ENCODE measurements around the gene PTCSC3.
"Not testable (repeated sequence)": the region's sequence is repeated elsewhere in the genome, so short reads cannot be mapped to it uniquely, and the experiment has no call there.

Gene PTCSC3

DNA sequence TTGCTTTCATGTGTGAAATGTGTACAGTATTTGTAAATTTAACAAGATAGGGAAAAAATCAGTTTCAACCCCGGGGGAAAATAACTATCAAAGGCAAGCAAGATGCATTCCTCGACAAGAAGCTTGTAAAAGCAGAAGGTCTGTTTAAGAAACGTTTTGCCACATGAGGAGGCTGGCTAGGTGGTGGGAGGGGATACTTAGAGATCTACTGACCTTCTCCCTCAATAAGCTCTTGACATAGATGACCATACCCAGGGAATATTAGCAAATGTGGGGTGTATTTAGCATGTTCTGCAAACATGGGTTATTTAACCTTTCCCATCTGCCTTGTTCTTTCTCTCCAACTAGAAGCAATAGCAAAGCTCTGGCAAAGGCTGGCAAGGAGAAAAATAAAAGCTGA, 4.9 kb downstream of the PTCSC3 start:
- no peak for DNase-seq

GRCh38 chr14:36167431-36167830, 9.1 kb downstream of the PTCSC3 start:
- no peak for DNase-seq

DNA sequence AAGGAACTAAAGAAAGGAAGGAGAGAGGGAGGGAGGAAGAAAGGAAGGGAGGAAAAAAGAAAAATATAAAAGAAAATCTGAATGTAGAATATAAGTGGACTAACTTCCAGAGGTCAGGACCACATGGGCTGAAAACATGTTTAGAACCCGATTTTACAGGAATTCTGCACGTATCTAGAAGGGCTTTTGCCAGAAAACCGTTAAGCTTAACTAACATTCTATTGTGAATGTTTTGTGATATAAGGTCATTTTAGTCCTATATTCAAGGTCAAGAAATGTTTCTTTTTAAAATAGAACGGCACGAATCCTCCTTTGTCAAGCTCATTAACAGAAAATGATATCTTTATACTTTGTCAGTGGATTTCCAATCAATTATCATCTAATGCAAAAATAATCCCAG, 13.1 kb downstream of the PTCSC3 start:
- DNase-seq: no peak

GRCh38 chr14:36162267-36162666, 14.3 kb downstream of the PTCSC3 start:
- no peak for DNase-seq

- DNase-seq: no peak
Measured at GRCh38 chr14:36161776-36162175, 14.7 kb downstream of the PTCSC3 start.

DNA sequence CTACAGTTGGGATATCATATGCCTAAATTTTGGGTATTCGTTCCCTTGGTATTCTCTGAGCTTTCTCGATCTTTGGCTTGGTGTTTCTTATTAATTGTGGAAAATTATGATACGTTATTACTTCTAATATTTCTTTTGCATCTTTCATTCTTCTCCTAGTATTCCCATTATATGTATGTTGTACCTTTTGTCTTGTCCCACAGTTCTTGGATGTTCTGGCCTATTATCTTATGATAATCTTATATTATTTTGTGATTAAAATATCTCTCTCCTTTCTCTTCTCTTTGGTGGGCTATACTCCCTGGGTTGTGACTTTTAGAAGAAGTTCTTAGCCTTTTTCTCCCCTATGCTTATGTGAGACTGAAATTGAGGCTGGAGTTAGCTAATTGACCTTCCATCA, 25.2 kb downstream of the PTCSC3 start:
- no peak for DNase-seq

GRCh38 chr14:36134038-36134437, 42.5 kb downstream of the PTCSC3 start:
- DNase-seq: no peak

DNA sequence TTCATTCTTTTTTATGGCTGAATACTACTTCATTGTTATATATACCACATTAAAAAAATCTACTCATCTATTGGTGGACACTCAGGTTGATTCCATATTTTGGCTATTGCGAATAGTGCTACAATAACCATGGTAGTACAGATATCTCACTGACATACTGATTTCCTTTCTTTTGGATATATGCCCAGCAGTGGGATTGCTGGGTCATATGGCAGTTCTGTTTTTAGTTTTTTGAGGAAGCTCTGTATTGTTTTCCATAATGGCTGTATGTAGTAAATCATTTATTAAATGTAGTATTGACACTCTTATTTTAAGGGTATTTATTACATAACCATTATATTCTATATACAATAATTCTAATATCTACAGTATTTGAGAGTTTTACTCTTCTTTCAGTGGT, 43.7 kb downstream of the PTCSC3 start:
- no peak for DNase-seq

DNA sequence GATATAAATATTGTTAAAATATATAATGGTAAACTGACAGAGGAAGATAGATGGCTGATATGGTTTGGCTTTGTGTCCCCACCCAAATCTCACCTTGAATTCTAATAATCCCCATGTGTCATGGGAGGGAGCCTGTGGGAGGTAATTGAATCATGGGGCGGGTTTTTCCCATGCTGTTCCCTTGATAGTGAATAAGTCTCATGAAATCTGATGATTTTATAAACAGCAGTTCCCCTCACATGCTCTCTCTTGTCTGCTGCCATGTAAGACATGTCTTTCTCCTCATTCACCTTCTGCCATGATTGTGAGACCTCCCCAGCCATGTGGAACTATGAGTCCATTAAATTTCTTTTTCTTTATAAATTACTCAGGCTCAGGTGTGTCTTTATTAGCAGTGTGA, 46.3 kb downstream of the PTCSC3 start:
- no peak for DNase-seq

- DNase-seq: no peak
Measured at GRCh38 chr14:36129181-36129580, 47.3 kb downstream of the PTCSC3 start.

DNA sequence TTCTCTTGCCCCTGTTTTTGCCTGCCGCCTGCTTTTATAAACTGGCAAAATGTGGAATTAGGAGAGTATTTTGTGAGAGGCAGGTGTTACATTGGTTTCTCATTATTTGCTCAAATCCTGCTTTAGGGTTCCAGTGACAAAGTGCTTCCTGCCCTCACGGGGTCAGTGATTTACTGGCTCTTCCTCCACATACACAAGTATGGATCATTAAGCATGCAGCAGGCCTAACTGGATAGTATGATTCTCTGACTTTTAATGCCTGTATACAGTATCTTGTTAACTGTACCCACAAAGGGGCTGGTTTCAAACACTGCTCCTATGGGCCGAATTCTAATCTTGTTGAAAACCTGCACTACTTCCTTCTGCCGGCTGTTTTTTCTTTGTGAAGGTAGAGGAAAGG, 63.2 kb downstream of the PTCSC3 start:
- DNase-seq: no peak

GRCh38 chr14:36111822-36112583, 64.5 kb downstream of the PTCSC3 start:
- no peak for DNase-seq

DNA sequence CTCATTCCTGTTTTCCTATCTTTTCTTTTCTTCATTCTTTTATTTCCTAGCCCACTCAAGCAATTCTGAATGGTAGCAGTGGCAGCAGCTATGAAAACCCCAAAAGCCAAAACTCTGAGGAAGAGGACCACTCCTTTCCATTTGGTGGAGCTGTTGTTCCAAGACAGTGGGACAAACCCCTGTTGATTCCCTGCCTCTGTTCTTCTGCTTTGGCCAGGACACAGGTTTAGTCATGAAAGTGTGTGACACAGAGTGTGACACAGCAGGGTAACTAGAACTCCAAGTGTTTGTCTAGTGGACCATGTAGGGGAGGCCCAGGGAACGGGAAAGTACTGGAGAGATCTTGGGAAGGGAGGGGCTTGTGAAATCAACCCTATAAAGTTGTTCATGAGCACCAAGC, 71.1 kb downstream of the PTCSC3 start:
- no peak for DNase-seq

GRCh38 chr14:36104258-36104657, 72.3 kb downstream of the PTCSC3 start:
- not testable (repeated sequence) for DNase-seq

GRCh38 chr14:36099619-36100018, 76.9 kb downstream of the PTCSC3 start:
- DNase-seq: no peak

- no peak for DNase-seq
Measured at GRCh38 chr14:36097356-36097755, 79.2 kb downstream of the PTCSC3 start.

- no peak for DNase-seq
Measured at GRCh38 chr14:36096090-36096489, 80.4 kb downstream of the PTCSC3 start.

DNA sequence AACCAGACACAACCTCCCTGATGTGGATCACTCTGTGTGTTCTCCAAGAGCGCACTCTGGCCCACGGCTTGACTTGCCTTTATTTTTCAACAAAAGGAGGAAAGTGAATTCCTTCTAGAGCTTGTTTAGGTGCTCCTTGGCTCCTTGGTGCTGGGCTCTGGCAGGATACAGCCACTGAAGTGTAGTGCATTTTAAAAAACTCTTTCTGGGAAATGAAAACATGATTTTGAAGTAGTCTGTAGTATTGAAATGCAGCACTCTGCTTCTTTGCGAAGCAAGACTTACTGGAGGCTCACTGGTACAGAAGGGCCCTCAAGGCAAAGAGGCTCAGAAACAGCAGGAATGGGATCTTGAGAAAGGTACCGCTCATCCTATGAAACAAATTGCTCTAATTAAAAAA, 81.6 kb downstream of the PTCSC3 start:
- DNase-seq: no peak

GRCh38 chr14:36091096-36091495, 85.4 kb downstream of the PTCSC3 start:
- DNase-seq: no peak

DNA sequence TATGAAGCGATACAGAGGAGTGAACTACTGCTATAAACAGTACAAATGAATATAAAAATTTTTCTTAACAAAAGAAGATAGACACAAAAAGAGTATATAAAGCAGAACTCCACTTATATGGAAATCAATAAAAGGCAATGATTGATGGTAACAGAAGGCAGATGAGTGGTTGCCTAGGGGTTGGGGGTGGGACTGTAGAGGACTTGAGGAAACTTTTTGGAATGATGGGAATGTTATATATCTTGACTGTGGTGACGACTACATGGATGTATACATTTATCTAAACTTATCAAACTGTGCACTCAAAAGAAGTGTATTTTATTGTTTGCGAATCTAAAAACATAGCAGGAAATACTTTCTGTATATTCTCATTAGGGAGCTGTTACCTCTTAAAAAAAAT, 89.1 kb downstream of the PTCSC3 start:
- DNase-seq: no peak

DNA sequence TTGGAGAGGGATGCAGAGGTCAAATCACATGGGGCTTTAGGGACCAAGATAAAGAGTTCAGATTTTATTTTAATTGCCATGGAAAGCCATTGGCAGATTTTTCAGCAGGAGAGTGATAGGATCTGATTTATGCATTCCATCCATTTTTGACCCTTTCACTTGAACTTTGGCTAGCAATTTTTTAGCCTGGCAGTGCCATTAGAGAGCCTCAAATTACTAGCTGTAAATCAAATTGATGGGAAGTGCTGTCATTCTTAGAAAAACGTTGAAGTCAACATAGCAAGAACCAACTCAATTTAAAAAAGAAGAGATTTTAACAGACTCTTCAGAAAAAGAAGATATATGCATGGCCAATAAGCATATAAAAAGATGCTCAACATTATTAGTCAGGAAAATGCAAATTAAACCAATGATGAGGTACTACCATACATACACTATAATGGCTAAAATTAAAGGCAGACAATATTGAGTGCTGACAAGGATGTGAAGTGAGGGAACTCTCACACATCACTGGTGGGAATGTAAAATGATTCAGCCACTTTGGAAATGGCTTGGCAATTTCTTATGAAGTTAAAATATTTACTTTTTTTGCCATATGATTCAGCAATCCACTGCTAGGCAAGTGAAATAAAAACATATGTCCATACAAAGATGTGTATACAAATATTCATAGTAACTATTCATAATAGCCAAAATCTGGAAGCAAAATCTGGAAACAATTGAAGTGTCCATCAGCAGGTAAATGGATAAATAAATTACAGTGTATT, 89.7 kb downstream of the PTCSC3 start:
- no peak for DNase-seq

- no peak for DNase-seq
Measured at GRCh38 chr14:36085861-36086260, 90.7 kb downstream of the PTCSC3 start.
